ENCODE measurements around the gene STX5. TPM values are rescaled to one million over a fixed set of nuclear protein-coding genes. Genes with fewer than 3 reads are reported as not detected.
A peak's percentile ranks its signal among the peaks of the same experiment; 100 is the strongest.

STX5 gene
- total and polyA plus RNA-seq, 9 of the 15 experiments (the other 6 are each of a cell fraction or from before 2014, with no cell fraction given): 2.8 to 28.6 (median 23.7) TPM

GRCh38 chr11:62789576-62789975 lies 42.3 kb downstream of the STX5 start:
- H3K4me1 ChIP-seq (replicated peaks in 1 of 2; ENCODE audit: control insufficient read depth in 2 of 2, insufficient read depth in 2 of 2, low read length in 2 of 2): peaks cover 31 to 32% of the 10 kb centered on the region in 2 experiments
- peak overlapping the region; percentile 16; the same call in 1 of the 2 replicates for H3K4me2 ChIP-seq (ENCODE audit: insufficient read depth, low read length)
- peak overlapping the region in 1 of 2 experiments; percentile 43; a peak in 1 of 4 replicates for H3K9ac ChIP-seq (ENCODE audit: insufficient read depth in 1 of 2, low read depth in 2 of 2, low read length in 2 of 2)
- ChIA-PET CTCF (ENCODE audit: low intra/inter-chr PET ratio) (no interaction called here), POLR2A (interaction anchor here (0.8 to 11.4 kb wide), 13 partner anchors 8 to 125 kb away, joined by 3 to 116 read pairs (median 5); partner anchors contain the start of genes C11orf98, CSKMT, SLC3A2 and WDR74)
- peaks cover 63% of the 10 kb centered on the region for H3K36me3 ChIP-seq (ENCODE audit: control insufficient read depth, insufficient read depth, low read length)
- FAIRE-seq (no peak), DNase-seq (ENCODE audit: extremely low read depth in 1 of 4, low spot score in 3 of 4) (no peak), ATAC-seq (no peak)
- intact Hi-C loops (cut with micrococcal nuclease) (no loop called here), in situ Hi-C loops (cut with MboI) (no loop called here)
- H3K79me2 ChIP-seq (ENCODE audit: control insufficient read depth, insufficient read depth, low read length): peaks cover 57% of the 10 kb centered on the region
- peak overlapping the region; percentile 45 for H3K27ac ChIP-seq (ENCODE audit: extremely low read depth, low read depth, low read length)
- no peaks in the 10 kb centered on the region for H4K20me1 ChIP-seq (replicated peaks; ENCODE audit: control insufficient read depth, insufficient read depth, low read length)
- no peaks in the 10 kb centered on the region for H3K9me3 ChIP-seq (replicated peaks; ENCODE audit: control insufficient read depth, insufficient read depth, low read depth, low read length)
- WGBS (ENCODE audit: insufficient coverage, low coverage, missing lambda C conversion rate): 61% methylated on average over 3 of the region's 3 CpGs
- BruUV-seq (replicated peaks): no TSS peak
- H3K4me3 ChIP-seq: no peak overlapping the region
- H3K27me3 ChIP-seq (ENCODE audit: control insufficient read depth in 2 of 2, insufficient read depth in 2 of 2, low read length in 2 of 2): no peaks in the 10 kb centered on the region
- H3K9me1 ChIP-seq (ENCODE audit: control insufficient read depth, insufficient read depth, low read length): no peaks in the 10 kb centered on the region
- TF ChIP-seq CBX8 (IDR thresholded peaks at IDR 0.05; ENCODE audit: borderline replicate concordance, extremely low read depth, low read depth, low read length, poor library complexity, severe bottlenecking) (no peak), RBM17 (IDR thresholded peaks at IDR 0.05; ENCODE audit: borderline replicate concordance, low read depth, low read length) (no peak), KDM5B (IDR thresholded peaks at IDR 0.05; ENCODE audit: insufficient replicate concordance, low read depth, low read length) (peak; percentile 9), NCOA4 (IDR thresholded peaks at IDR 0.05; ENCODE audit: partially characterized antibody) (no peak), ZBTB2 (IDR thresholded peaks at IDR 0.05) (no peak)
- no peak overlapping the region for H2AFZ ChIP-seq (ENCODE audit: low read depth, low read length)

All from K562 (cell line).